Measurements from ENCODE around the gene PHACTR3. TPM values are rescaled to one million over a fixed set of nuclear protein-coding genes. Genes with fewer than 3 reads are reported as not detected.

The PHACTR3 gene
- total RNA-seq, 5 donors from 2014 or later (not counting 1 experiment from before 2014, with no cell fraction given): not detected

GRCh38 chr20:59831916-59832270, 227.6 kb downstream of the PHACTR3 start:
- no peaks in the 10 kb centered on the region for H3K36me3 ChIP-seq (ENCODE audit: control insufficient read depth in 2 of 2, extremely low read depth in 1 of 2, insufficient read depth in 1 of 2, low read length in 1 of 2)
- DNase-seq: no peak

GRCh38 chr20:59832406-59833363, 228.3 kb downstream of the PHACTR3 start:
- Mint-ChIP-seq H3K4me1 (peaks cover 0 to 5% (median 0%) of the 10 kb centered on the region in 3 donors), H3K9me3 (no peaks in the 10 kb centered on the region), H3K27ac (no peak overlapping the region), H3K27me3 (peaks cover 40 to 41% of the 10 kb centered on the region in 2 donors), H3K4me3 (no peak overlapping the region), H3K36me3 (no peaks in the 10 kb centered on the region)
- Histone ChIP-seq H3K27me3 (replicated peaks in 1 of 2; ENCODE audit: control insufficient read depth in 2 of 2, extremely low read depth in 1 of 2, insufficient read depth in 2 of 2, low read length in 1 of 2) (peaks cover 2 to 48% of the 10 kb centered on the region in 2 experiments), H3K9me3 (no peaks in the 10 kb centered on the region), H3K36me3 (ENCODE audit: control insufficient read depth in 2 of 2, extremely low read depth in 1 of 2, insufficient read depth in 1 of 2, low read length in 1 of 2) (no peaks in the 10 kb centered on the region), H3K4me3 (ENCODE audit: control insufficient read depth in 1 of 2, extremely low read depth in 1 of 2, low read length in 1 of 2) (no peak overlapping the region), H3K27ac (ENCODE audit: low read length) (no peak overlapping the region), H3K4me1 (ENCODE audit: control insufficient read depth in 1 of 2, extremely low read depth in 1 of 2, insufficient read depth in 2 of 2, low read length in 2 of 2) (no peaks in the 10 kb centered on the region)
- no peak for ATAC-seq (replicated peaks in 1 of 4)
- no peak for DNase-seq
- CTCF ChIA-PET: no interaction called here
- POLR2A ChIA-PET: no interaction called here
- WGBS (ENCODE audit: insufficient coverage): 75% methylated on average over 8 of the region's 13 CpGs

More at GRCh38 chr20:59831916-59832270, 227.6 kb downstream of the PHACTR3 start:
- Mint-ChIP-seq H3K36me3 (no peaks in the 10 kb centered on the region), H3K4me3 (no peak overlapping the region), H3K27ac (no peak overlapping the region), H3K4me1 (peaks cover 0 to 5% (median 0%) of the 10 kb centered on the region in 3 donors), H3K9me3 (no peaks in the 10 kb centered on the region), H3K27me3 (peaks cover 40 to 45% of the 10 kb centered on the region in 2 donors)
- H3K9me3 ChIP-seq: no peaks in the 10 kb centered on the region
- no peak for ATAC-seq (replicated peaks in 1 of 4)
- ChIA-PET POLR2A (no interaction called here), CTCF (no interaction called here)
- H3K27ac ChIP-seq (ENCODE audit: low read length): no peak overlapping the region
- peaks cover 2 to 51% of the 10 kb centered on the region in 2 experiments for H3K27me3 ChIP-seq (replicated peaks in 1 of 2; ENCODE audit: control insufficient read depth in 2 of 2, extremely low read depth in 1 of 2, insufficient read depth in 2 of 2, low read length in 1 of 2)
- no peaks in the 10 kb centered on the region for H3K4me1 ChIP-seq (ENCODE audit: control insufficient read depth in 1 of 2, extremely low read depth in 1 of 2, insufficient read depth in 2 of 2, low read length in 2 of 2)
- WGBS (ENCODE audit: insufficient coverage): 44% methylated on average over 1 of the region's 3 CpGs
- no peak overlapping the region for H3K4me3 ChIP-seq (ENCODE audit: control insufficient read depth in 1 of 2, extremely low read depth in 1 of 2, low read length in 1 of 2)

- POLR2A ChIA-PET: no interaction called here
- Mint-ChIP-seq H3K27ac (no peak overlapping the region), H3K27me3 (peaks cover 30 to 41% of the 10 kb centered on the region in 2 donors), H3K36me3 (no peaks in the 10 kb centered on the region), H3K4me1 (peaks cover 0 to 5% (median 0%) of the 10 kb centered on the region in 3 donors), H3K9me3 (no peaks in the 10 kb centered on the region), H3K4me3 (no peak overlapping the region)
- no peak overlapping the region for H3K27ac ChIP-seq (ENCODE audit: low read length)
- DNase-seq (no peak), ATAC-seq (replicated peaks in 1 of 4) (no peak)
- H3K4me1 ChIP-seq (ENCODE audit: control insufficient read depth in 1 of 2, extremely low read depth in 1 of 2, insufficient read depth in 2 of 2, low read length in 2 of 2): no peaks in the 10 kb centered on the region
- peaks cover 3 to 40% of the 10 kb centered on the region in 2 experiments for H3K27me3 ChIP-seq (replicated peaks in 1 of 2; ENCODE audit: control insufficient read depth in 2 of 2, extremely low read depth in 1 of 2, insufficient read depth in 2 of 2, low read length in 1 of 2)
- H3K4me3 ChIP-seq (ENCODE audit: control insufficient read depth in 1 of 2, extremely low read depth in 1 of 2, low read length in 1 of 2): no peak overlapping the region
- no peaks in the 10 kb centered on the region for H3K9me3 ChIP-seq
- CTCF ChIA-PET: no interaction called here
- 83% methylated on average over 1 of the region's 2 CpGs for WGBS (ENCODE audit: insufficient coverage)
- no peaks in the 10 kb centered on the region for H3K36me3 ChIP-seq (ENCODE audit: control insufficient read depth in 2 of 2, extremely low read depth in 1 of 2, insufficient read depth in 1 of 2, low read length in 1 of 2)
These were observed 230.7 kb downstream of the PHACTR3 start for GRCh38 chr20:59835057-59835447.

- Histone ChIP-seq H3K27ac (ENCODE audit: low read length) (no peak overlapping the region), H3K4me3 (ENCODE audit: control insufficient read depth in 1 of 2, extremely low read depth in 1 of 2, low read length in 1 of 2) (no peak overlapping the region), H3K36me3 (ENCODE audit: control insufficient read depth in 2 of 2, extremely low read depth in 1 of 2, insufficient read depth in 1 of 2, low read length in 1 of 2) (no peaks in the 10 kb centered on the region), H3K4me1 (ENCODE audit: control insufficient read depth in 1 of 2, extremely low read depth in 1 of 2, insufficient read depth in 2 of 2, low read length in 2 of 2) (no peaks in the 10 kb centered on the region), H3K9me3 (no peaks in the 10 kb centered on the region), H3K27me3 (replicated peaks in 1 of 2; ENCODE audit: control insufficient read depth in 2 of 2, extremely low read depth in 1 of 2, insufficient read depth in 2 of 2, low read length in 1 of 2) (peaks cover 3 to 38% of the 10 kb centered on the region in 2 experiments)
- POLR2A ChIA-PET: interaction anchor here in 1 of 2 donors (0.5 kb wide), 1 partner anchor 29 kb away, joined by 3 read pairs; no protein-coding TSS in a partner anchor
- Mint-ChIP-seq H3K4me1 (peaks cover 0 to 5% (median 0%) of the 10 kb centered on the region in 3 donors), H3K4me3 (no peak overlapping the region), H3K27me3 (peaks cover 28 to 36% of the 10 kb centered on the region in 2 donors), H3K27ac (no peak overlapping the region), H3K9me3 (no peaks in the 10 kb centered on the region), H3K36me3 (no peaks in the 10 kb centered on the region)
- 10% methylated on average over 15 of the region's 16 CpGs for WGBS (ENCODE audit: insufficient coverage)
- ATAC-seq (replicated peaks in 1 of 4) (no peak), DNase-seq (no peak)
- CTCF ChIA-PET: no interaction called here
These were observed 231.4 kb downstream of the PHACTR3 start for GRCh38 chr20:59835448-59836395.

- Histone ChIP-seq H3K4me3 (ENCODE audit: control insufficient read depth in 1 of 2, extremely low read depth in 1 of 2, low read length in 1 of 2) (no peak overlapping the region), H3K9me3 (no peaks in the 10 kb centered on the region), H3K4me1 (ENCODE audit: control insufficient read depth in 1 of 2, extremely low read depth in 1 of 2, insufficient read depth in 2 of 2, low read length in 2 of 2) (no peaks in the 10 kb centered on the region), H3K36me3 (ENCODE audit: control insufficient read depth in 2 of 2, extremely low read depth in 1 of 2, insufficient read depth in 1 of 2, low read length in 1 of 2) (no peaks in the 10 kb centered on the region), H3K27ac (ENCODE audit: low read length) (no peak overlapping the region), H3K27me3 (replicated peaks in 1 of 2; ENCODE audit: control insufficient read depth in 2 of 2, extremely low read depth in 1 of 2, insufficient read depth in 2 of 2, low read length in 1 of 2) (peaks cover 3 to 38% of the 10 kb centered on the region in 2 experiments)
- DNase-seq (no peak), ATAC-seq (replicated peaks in 1 of 4) (no peak)
- Mint-ChIP-seq H3K4me1 (peaks cover 0 to 5% (median 0%) of the 10 kb centered on the region in 3 donors), H3K9me3 (no peaks in the 10 kb centered on the region), H3K27ac (no peak overlapping the region), H3K36me3 (no peaks in the 10 kb centered on the region), H3K27me3 (peaks cover 35 to 36% of the 10 kb centered on the region in 2 donors), H3K4me3 (no peak overlapping the region)
- WGBS (ENCODE audit: insufficient coverage): 61% methylated on average over 4 of the region's 6 CpGs
- ChIA-PET CTCF (no interaction called here), POLR2A (no interaction called here)
These were observed 232.4 kb downstream of the PHACTR3 start for GRCh38 chr20:59836767-59837166.
